Subcutaneous adipose tissue (tissue), 4 donors: ENCODE measurements around the gene ODC1. TPM values are rescaled to one million over a fixed set of nuclear protein-coding genes. Genes with fewer than 3 reads are reported as not detected.

Experiments used
- total RNA-seq, 4 donors: library from RNA; depleted of rRNA; stranded (reverse); fragments of >200 nt; gene quantifications; one replicate each; pipeline ENCODE4 v1.1.0, GENCODE V29; 2016
- TF ChIP-seq, protein P1 (sequence below): fragments of 450-650 bp; IDR thresholded peaks from one replicate; pipeline ENCODE4 v1.5.1; 2016; ENCODE audit warnings: low read depth, mild to moderate bottlenecking, control low read depth, antibody characterized with exemption, moderate library complexity

Gene ODC1
- total RNA-seq, 4 donors from 2014 or later = 25.8 to 55.3 (median 31.1) TPM

DNA sequence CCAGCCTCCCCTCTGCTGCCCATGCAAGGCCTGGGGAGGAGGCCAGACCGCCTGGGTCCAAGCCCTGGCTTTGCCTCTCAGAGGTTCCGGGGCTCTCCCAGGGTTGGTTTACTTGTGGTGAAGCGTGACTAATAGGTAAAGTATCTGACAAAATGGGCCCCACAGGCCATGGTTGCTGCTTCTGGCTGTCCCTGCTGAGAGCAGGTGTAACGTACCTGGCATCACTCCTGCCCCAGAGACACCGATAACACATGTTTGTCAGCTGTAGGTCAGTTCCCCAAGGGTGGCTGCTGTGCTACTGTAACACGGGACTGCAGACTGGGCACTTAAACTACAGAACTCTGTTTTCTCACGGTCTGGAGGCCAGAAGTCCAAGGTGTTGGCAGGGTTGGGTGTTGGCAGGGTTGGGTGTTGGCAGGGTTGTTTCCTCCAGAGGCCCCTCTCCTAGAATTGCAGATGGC, 34.1 kb downstream of the ODC1 start:
- TF ChIP-seq, protein P1, sequence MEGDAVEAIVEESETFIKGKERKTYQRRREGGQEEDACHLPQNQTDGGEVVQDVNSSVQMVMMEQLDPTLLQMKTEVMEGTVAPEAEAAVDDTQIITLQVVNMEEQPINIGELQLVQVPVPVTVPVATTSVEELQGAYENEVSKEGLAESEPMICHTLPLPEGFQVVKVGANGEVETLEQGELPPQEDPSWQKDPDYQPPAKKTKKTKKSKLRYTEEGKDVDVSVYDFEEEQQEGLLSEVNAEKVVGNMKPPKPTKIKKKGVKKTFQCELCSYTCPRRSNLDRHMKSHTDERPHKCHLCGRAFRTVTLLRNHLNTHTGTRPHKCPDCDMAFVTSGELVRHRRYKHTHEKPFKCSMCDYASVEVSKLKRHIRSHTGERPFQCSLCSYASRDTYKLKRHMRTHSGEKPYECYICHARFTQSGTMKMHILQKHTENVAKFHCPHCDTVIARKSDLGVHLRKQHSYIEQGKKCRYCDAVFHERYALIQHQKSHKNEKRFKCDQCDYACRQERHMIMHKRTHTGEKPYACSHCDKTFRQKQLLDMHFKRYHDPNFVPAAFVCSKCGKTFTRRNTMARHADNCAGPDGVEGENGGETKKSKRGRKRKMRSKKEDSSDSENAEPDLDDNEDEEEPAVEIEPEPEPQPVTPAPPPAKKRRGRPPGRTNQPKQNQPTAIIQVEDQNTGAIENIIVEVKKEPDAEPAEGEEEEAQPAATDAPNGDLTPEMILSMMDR = no peak

DNA sequence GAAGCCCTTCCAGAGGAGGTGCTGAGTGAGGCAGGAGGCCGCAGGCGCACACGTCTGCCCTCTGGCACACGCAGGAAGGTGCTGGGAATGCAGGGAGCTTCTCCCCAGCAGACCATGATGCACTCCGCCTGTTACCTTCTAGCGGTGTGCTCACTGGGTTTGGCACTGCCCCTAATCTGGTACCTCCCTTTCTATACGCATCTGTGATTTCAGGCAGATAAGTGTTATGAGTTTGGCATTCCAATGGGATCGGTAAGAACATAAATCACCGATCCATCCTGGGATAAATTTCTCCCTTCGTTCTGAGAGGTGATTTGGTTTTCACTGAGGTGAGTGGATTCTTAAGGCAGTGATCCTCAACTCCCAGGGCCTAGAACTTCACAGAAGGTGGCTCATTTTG, 34.6 kb downstream of the ODC1 start:
- TF ChIP-seq, protein P1 = no peak

DNA sequence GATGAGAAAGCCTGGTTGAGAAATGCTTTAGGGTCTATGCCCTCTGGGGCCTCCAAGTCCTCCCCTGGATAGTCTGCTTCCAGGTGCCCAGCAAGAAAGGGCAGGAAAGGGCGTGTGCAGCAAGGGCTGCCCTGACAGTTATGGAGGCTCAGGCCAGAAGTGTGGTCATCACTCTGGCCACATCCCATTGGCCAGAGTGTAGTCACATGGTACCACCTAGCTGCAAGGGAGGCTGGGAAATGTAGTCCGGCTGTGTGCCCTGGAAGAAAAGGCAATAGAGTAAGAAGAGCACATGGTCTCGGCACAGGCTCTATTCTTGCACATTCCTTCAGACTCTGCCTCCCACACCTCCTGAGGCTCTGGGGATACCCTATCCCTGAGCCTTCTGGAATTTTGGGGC, 35.7 kb downstream of the ODC1 start:
- TF ChIP-seq, protein P1 = no peak

DNA sequence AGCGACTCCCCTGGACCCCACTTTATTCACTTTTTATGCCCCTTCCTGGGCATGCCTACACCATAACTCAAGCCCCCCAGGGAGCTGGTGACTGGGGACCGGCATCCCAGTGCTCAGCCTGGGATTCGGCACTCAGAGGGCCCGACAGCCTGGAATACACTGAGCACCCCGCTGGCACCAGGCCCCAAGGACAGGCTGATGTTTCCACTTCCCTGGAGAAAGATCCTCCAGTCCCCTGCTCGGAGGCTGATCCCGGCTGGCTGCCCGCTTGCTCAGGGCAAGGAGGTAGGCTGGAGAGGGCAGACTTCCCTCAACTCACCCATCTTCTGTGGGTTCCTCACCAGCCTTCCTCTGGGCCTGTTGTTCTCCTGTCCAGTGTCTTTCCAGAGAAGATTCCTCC, 36.6 kb downstream of the ODC1 start:
- TF ChIP-seq, protein P1 = no peak

DNA sequence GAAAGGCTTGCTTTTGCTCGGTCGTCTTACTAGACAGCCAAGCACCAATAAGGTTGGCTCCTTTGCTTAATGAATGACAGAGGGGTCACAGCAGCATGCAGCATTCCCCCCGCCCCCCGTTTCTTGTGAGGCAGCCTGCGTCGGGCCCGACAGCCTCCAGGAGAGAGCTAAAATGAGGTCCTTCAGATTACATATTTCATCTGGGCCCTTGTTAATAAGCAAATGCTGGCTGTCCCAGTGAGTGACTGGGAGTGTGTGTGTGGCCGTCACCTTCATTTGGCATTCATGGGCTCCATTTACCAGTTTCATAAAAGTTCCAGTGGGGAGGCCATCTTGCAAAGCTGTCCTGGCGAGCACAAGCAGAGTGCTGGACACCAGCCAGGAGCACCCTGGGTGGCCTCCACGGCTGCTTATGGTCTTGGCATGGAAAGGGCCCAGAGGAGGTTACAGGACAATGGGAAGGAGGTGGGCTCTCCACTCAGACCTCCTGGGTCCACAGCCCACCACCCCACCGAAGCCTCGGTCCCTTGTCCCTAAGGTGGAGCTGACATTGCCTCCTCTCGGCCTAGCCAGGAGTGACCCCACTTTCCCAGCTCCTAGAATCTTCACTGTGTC, 37.2 kb downstream of the ODC1 start:
- TF ChIP-seq, protein P1 = no peak

DNA sequence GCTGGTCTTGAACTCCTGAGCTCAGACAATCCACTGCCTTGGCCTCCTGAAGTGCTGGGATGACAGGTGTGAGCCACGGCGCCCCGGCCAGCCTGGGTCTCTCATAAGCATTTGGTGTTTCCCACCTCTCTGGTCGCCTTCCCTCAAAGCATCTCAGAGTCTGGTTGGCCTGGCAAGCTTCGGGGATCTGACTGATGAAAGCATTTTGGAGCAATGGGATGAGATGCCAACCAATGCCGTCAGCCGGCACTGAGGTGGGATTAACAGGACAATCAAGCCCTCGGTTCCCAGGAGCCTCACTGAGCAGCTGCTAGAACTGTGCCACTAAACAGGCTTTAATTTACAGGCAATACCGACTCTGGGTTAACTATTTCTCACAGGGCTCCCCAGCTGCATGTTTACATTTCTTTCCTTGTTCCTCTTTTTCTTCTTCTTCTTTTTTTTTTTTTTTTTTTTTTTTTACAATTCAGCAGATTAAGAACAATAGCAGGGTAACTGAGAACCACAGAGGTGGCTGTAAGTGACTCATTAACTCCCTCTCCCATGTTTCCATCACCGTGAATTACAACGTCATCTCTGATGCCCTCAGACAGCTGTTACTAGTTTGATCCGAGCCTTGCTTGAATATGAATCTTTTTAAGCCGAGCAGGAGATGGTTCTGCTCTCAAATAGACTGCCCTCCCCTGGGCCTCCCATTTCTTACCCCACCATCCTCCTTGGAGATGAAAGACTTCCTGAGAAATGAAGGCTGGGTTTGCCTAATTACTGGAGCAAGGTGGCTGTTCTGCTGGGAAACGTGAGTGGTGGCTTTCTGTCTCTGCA, 37.9 kb downstream of the ODC1 start:
- TF ChIP-seq, protein P1 = no peak
